Activated CD8-positive, alpha-beta T cell treated with anti-CD3 and anti-CD28 coated beads for 36 hours (primary cell): ENCODE results near the gene TMEM151B. TPM values are rescaled to one million over a fixed set of nuclear protein-coding genes. Genes with fewer than 3 reads are reported as not detected.
"Not testable (repeated sequence)": the region's sequence is repeated elsewhere in the genome, so short reads cannot be mapped to it uniquely, and the experiment has no call there.

Experiments used
- ATAC-seq: fragments of 200-7000 bp; cut with Tn5 transposase; one replicate; pipeline ENCODE4 v1.10.0; 2021; ENCODE audit warnings: mild to moderate bottlenecking, moderate library complexity
- CTCF ChIA-PET: fragments of 350-600 bp; sonication (Branson Sonifier 250); formaldehyde crosslinking; loops from one replicate; lab custom pipeline; 2021; ENCODE audit warnings: antibody characterized with exemption; lab: Charles Lee
- POLR2A ChIA-PET: fragments of 350-600 bp; sonication (Branson Sonifier 250); formaldehyde crosslinking; loops from one replicate; lab custom pipeline; 2021; ENCODE audit warnings: antibody characterized with exemption; lab: Charles Lee
- DNase-seq: peaks from one replicate; pipeline ENCODE4 v3.0.0-alpha.2; 2020
- H3K27ac Mint-ChIP-seq: one replicate; pipeline ENCODE4 v1.8.0; 2021; ENCODE audit warnings: mild to moderate bottlenecking, mixed read lengths
- H3K27me3 Mint-ChIP-seq: one replicate; pipeline ENCODE4 v1.8.0; 2021; ENCODE audit warnings: mixed read lengths
- H3K36me3 Mint-ChIP-seq: one replicate; pipeline ENCODE4 v1.8.0; 2021; ENCODE audit warnings: low read depth, mixed read lengths
- H3K4me1 Mint-ChIP-seq: one replicate; pipeline ENCODE4 v1.8.0; 2021; ENCODE audit warnings: low read depth, mixed read lengths
- H3K4me3 Mint-ChIP-seq: one replicate; pipeline ENCODE4 v1.8.0; 2021; ENCODE audit warnings: mild to moderate bottlenecking, moderate library complexity, mixed read lengths
- H3K9me3 Mint-ChIP-seq: one replicate; pipeline ENCODE4 v1.8.0; 2021; ENCODE audit warnings: mixed read lengths
- intact Hi-C: fragments of 100-400 bp; cut with micrococcal nuclease; formaldehyde crosslinking; loops from one replicate; pipeline ENCODE4 v1.10.0; 2022
- total RNA-seq, 2 experiments: library from RNA; stranded (reverse); gene quantifications; one replicate each; pipeline ENCODE4 v1.2.3, GENCODE V29; 2021
- TF ChIP-seq, protein P1 (sequence below): fragments of 200-600 bp; IDR thresholded peaks from one replicate; pipeline ENCODE4 v1.8.0; 2022; ENCODE audit warnings: antibody characterized with exemption, mild to moderate bottlenecking

The TMEM151B gene
- total RNA-seq, 2 experiments from 2014 or later, result 0.05 TPM; not detected in 1

DNA sequence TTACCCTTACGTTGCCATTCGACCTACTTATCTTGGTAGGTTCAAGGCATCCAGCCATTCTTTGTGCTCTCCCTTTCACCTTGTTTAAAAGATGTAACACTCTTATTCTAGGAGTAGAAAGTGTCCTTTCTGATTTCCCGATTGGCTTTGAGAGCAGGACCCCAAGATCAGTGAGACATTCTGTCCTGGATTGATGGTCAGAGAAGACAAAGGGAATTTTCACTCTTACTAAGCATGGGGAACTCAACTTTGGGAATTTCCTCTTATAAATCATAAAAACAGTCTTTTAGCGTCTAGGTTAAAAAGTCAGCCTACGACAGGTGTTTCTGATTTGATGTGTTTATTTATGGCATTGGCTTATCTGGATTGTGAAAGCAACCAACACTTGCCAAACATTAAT, 45.7 kb downstream of the TMEM151B start:
- TF ChIP-seq, protein P1, sequence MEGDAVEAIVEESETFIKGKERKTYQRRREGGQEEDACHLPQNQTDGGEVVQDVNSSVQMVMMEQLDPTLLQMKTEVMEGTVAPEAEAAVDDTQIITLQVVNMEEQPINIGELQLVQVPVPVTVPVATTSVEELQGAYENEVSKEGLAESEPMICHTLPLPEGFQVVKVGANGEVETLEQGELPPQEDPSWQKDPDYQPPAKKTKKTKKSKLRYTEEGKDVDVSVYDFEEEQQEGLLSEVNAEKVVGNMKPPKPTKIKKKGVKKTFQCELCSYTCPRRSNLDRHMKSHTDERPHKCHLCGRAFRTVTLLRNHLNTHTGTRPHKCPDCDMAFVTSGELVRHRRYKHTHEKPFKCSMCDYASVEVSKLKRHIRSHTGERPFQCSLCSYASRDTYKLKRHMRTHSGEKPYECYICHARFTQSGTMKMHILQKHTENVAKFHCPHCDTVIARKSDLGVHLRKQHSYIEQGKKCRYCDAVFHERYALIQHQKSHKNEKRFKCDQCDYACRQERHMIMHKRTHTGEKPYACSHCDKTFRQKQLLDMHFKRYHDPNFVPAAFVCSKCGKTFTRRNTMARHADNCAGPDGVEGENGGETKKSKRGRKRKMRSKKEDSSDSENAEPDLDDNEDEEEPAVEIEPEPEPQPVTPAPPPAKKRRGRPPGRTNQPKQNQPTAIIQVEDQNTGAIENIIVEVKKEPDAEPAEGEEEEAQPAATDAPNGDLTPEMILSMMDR, result no peak
- intact Hi-C loops, result no loop called here
- peaks cover 16% of the 10 kb centered on the region for H3K4me1 Mint-ChIP-seq
- ATAC-seq, result no peak
- H3K4me3 Mint-ChIP-seq, result no peak overlapping the region
- ChIA-PET CTCF (interaction anchor here (1.0 to 1.4 kb wide), 2 partner anchors 11 to 49 kb away, joined by 3 to 4 read pairs; no protein-coding TSS in a partner anchor), POLR2A (interaction anchor here (0.9 kb wide), 1 partner anchor 59 kb away, joined by 3 read pairs; the partner anchor contains the start of gene SLC35B2)
- DNase-seq, result no peak
- no peak overlapping the region for H3K27ac Mint-ChIP-seq
- H3K9me3 Mint-ChIP-seq, result no peaks in the 10 kb centered on the region
- peaks cover 18% of the 10 kb centered on the region for H3K27me3 Mint-ChIP-seq
- H3K36me3 Mint-ChIP-seq, result peaks cover 3% of the 10 kb centered on the region

- POLR2A ChIA-PET, result interaction anchor here (0.9 kb wide), 1 partner anchor 60 kb away, joined by 3 read pairs; the partner anchor contains the start of gene SLC35B2
- DNase-seq (no peak), ATAC-seq (no peak)
- Mint-ChIP-seq H3K36me3 (no peaks in the 10 kb centered on the region), H3K27ac (no peak overlapping the region), H3K4me3 (no peak overlapping the region), H3K27me3 (peaks cover 18% of the 10 kb centered on the region), H3K4me1 (peaks cover 13% of the 10 kb centered on the region), H3K9me3 (no peaks in the 10 kb centered on the region)
- CTCF ChIA-PET, result interaction anchor here (1.4 kb wide), 1 partner anchor 11 kb away, joined by 4 read pairs; no protein-coding TSS in a partner anchor
- TF ChIP-seq, protein P1, result no peak
- intact Hi-C loops, result no loop called here
Observed at GRCh38 chr6:44316481-44316880, 46.2 kb downstream of the TMEM151B start.

DNA sequence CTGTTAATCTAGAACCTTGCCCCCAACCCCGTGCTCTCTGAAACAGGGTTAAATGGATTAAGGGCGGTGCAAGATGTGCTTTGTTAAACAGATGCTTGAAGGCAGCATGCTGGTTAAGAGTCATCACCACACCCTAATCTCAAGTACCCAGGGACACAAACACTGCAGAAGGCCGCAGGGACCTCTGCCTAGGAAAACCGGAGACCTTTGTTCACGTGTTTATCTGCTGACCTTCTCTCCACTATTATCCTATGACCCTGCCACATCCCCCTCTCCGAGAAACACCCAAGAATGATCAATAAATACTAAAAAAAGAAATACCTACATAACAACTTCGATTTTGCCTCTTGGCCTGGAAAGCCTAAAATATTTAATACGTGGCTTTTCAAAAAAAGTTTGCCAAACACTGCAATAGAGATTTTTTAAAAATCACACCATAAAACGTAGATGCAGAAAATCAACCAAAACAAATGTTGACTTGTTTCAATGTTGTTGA, 46.9 kb downstream of the TMEM151B start:
- H3K9me3 Mint-ChIP-seq, H3K27ac Mint-ChIP-seq, H3K36me3 Mint-ChIP-seq, H3K4me1 Mint-ChIP-seq, H3K4me3 Mint-ChIP-seq, intact Hi-C loops, POLR2A ChIA-PET, DNase-seq, ATAC-seq: not testable (repeated sequence)
- CTCF ChIA-PET, result interaction anchor here (1.5 kb wide), 1 partner anchor 50 kb away, joined by 3 read pairs; no protein-coding TSS in a partner anchor
- H3K27me3 Mint-ChIP-seq, result peaks cover 18% of the 10 kb centered on the region

GRCh38 chr6:44321210-44321609, 51.0 kb downstream of the TMEM151B start:
- H3K36me3 Mint-ChIP-seq, result no peaks in the 10 kb centered on the region
- ATAC-seq, result no peak
- no peak overlapping the region for H3K27ac Mint-ChIP-seq
- ChIA-PET POLR2A (interaction anchor here (0.5 to 1.0 kb wide), 2 partner anchors 10 to 17 kb away, joined by 3 to 4 read pairs; no protein-coding TSS in a partner anchor), CTCF (interaction anchor here (2.5 kb wide), 1 partner anchor 17 kb away, joined by 10 read pairs; no protein-coding TSS in a partner anchor)
- no peak for DNase-seq
- H3K4me3 Mint-ChIP-seq, result no peak overlapping the region
- no peaks in the 10 kb centered on the region for H3K4me1 Mint-ChIP-seq
- intact Hi-C loops, result no loop called here
- H3K9me3 Mint-ChIP-seq, result no peaks in the 10 kb centered on the region
- TF ChIP-seq, protein P1, result no peak
- peaks cover 18% of the 10 kb centered on the region for H3K27me3 Mint-ChIP-seq

GRCh38 chr6:44327096-44327495, 56.8 kb downstream of the TMEM151B start:
- no peaks in the 10 kb centered on the region for H3K4me1 Mint-ChIP-seq
- no peaks in the 10 kb centered on the region for H3K9me3 Mint-ChIP-seq
- H3K27ac Mint-ChIP-seq, result no peak overlapping the region
- TF ChIP-seq, protein P1, result no peak
- ATAC-seq, result no peak
- H3K36me3 Mint-ChIP-seq, result no peaks in the 10 kb centered on the region
- ChIA-PET POLR2A (no interaction called here), CTCF (interaction anchor here (1.2 to 2.0 kb wide), 4 partner anchors 11 to 22 kb away, joined by 3 to 5 read pairs (median 4); partner anchors contain the start of gene AARS2)
- no peak overlapping the region for H3K4me3 Mint-ChIP-seq
- DNase-seq, result no peak
- intact Hi-C loops, result no loop called here
- H3K27me3 Mint-ChIP-seq, result peaks cover 15% of the 10 kb centered on the region
